IPS-18c (cell line): Measurements from ENCODE around the gene SMTN.

ENCODE experiments used
- H3K4me3 ChIP-seq: 2 replicates; pipeline ENCODE4 v1.7.0; 2013; ENCODE audit warnings: low read depth, mild to moderate bottlenecking, low read length, moderate library complexity; ENCODE audit not compliant: insufficient read depth
- H3K9me3 ChIP-seq: one replicate; pipeline ENCODE4 v1.6.1; 2013; ENCODE audit warnings: mild to moderate bottlenecking, low read length, moderate library complexity; ENCODE audit not compliant: control insufficient read depth, insufficient read depth

Gene SMTN

DNA sequence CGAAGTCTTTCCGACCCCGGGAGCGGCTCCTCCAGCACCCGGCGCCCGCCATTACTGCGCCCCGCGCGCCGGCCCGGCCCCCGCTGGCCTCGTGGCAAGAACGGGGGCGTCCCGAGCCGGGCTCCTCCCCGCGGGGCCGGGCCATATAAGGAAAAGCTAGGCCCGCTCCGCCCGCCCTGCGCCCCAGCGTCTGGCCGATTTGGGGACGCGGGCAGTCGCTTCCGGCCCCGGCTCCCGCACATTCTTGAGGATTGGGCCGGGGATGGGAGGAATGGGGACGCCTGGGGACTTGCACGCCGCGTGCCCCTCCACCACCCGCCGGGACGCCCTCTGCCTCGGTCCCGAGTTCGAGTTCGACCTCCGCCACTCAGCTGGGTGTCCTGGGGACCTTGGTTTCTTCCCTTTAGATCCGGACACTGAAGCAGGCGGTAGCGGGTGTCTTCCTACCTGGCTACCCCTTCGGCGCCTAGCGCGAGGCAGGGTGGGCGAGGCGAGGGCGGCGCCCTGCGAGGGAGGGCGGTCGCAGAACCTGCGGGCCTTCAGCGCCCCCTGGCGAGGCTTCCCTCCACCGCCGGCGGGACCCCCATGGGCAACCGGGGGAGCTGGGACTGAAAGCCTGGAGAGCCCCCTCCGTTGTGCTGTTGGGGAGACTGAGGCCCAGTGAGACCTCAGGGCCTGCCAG, 3.8 kb downstream of the SMTN start:
- peaks cover 2% of the 10 kb centered on the region for H3K9me3 ChIP-seq
- H3K4me3 ChIP-seq = peak overlapping the region; percentile 61

DNA sequence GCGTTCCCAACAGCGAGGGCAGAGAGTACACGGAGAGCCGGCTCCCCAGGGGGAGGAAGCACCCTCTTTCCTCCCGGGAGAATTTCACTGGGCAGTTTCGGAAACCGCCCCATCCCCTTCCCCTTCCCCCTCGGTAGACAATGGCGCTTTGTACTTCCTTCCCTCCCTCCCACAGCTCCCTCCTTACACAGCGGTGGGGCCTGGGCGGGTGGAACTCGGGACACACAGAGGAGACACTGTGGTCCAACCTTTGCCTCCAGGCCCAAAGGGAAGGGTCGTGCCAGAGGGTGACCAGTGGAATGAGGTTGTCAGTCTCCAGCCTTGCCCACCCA, 4.3 kb downstream of the SMTN start:
- Histone ChIP-seq H3K9me3 (peaks cover 2% of the 10 kb centered on the region), H3K4me3 (peak overlapping the region; percentile 61; the same call in 1 of the 2 replicates)

DNA sequence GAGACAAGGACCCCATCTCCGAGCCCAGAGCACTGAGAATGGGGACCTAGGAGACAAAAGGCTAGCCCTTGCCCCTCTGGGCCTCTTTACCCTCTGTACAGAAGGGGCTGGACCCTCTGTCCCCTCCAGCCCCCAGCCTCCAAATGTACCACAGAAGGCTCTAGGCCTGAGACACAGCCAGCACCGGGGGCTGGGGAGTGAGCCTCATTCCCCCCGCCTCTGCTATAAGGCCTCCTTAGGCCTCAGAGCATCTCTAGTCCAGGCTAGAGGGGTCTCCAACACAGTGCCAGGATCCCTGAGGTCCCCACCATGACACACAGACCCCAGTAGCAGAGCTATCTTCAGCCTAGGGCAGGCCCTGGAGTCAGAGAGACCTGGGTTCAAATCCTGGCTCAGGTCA, 4.8 kb downstream of the SMTN start:
- Histone ChIP-seq H3K4me3 (no peak overlapping the region; the same call in 1 of the 2 replicates), H3K9me3 (peaks cover 2% of the 10 kb centered on the region)

DNA sequence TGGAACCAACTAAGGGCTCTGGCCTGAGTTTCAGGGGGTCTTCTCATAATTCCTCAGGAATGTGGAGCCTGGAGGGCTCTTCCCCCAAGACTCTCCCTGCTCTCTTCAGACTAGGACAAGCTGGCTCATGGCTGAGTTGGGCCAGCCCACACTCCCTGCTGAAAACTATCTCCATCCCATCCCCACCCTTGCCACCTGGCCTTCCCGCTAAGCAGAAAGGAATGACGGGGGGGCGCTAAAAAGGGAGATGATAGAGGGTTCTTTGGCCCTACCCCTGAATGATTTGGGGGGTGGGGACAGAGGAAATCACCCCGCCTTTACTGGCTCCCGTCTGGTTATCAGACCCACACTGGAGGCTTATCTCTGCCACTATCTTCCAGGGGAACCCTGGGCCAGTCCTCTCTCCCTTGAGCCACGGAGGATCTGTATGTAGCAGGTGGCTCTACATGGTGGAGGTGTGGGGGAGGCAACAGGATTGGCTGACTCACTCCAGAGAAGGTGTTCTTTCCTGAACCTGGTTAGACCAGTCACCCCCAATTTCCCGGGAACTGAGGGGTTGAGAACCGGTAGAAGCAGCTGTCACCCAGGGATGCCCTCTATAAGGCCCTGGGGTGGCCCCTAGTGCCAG, 5.7 kb downstream of the SMTN start:
- no peak overlapping the region for H3K4me3 ChIP-seq

DNA sequence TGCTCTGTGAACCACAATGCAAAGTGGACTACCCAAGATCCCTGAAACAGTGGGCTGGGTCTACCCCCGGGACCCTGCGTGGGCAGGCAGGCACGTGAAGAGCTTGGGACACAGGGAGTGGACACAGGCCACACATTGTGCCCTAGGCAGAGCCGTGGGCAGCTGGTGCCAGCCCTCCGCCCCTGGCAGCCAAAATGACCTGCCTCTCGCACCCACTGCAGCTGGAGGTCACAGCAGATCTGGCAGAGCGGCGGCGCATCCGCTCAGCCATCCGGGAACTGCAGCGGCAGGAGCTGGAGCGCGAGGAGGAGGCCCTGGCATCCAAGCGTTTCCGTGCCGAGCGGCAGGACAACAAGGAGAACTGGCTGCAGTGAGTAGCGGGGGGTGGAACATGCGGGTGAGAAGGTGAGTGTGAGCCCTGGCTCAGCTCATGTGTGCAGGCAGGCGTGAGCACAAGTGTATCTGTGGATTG, 6.7 kb downstream of the SMTN start:
- peaks cover 2% of the 10 kb centered on the region for H3K9me3 ChIP-seq

More for the DNA sequence above, 5.7 kb downstream of the SMTN start:
- peaks cover 2% of the 10 kb centered on the region for H3K9me3 ChIP-seq

DNA sequence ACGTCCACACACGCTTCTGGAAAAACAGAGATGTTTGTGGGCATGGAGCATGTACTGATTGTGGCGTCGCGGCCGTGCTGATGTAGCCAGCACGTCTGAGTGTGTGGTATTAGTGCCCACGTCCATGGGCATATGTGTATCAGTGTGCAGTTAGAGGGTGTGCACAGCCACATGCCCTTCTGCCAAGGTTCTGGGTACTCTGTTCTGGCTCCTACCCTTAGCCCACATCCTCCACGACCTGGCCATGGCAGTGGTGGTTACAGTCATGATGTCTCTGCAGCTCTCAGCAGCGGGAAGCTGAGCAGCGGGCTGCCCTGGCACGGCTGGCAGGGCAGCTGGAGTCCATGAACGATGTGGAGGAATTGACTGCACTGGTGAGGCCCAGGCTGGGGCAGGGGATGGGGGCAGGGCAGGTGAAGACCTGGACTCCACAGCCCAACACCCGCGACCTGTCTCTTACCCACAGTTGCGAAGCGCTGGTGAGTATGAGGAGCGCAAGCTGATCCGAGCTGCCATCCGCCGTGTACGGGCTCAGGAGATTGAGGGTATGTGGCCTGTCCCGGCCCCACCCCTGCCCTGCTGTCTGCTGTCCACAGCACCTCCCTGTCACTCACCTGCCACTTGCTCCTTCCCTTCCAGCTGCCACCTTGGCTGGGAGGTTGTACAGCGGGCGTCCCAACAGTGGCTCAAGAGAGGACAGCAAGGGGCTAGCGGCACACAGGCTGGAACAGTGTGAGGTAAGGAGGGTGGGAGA, 7.3 kb downstream of the SMTN start:
- no peak overlapping the region for H3K4me3 ChIP-seq
- peaks cover 2% of the 10 kb centered on the region for H3K9me3 ChIP-seq

More for the DNA sequence above, 6.7 kb downstream of the SMTN start:
- no peak overlapping the region for H3K4me3 ChIP-seq

DNA sequence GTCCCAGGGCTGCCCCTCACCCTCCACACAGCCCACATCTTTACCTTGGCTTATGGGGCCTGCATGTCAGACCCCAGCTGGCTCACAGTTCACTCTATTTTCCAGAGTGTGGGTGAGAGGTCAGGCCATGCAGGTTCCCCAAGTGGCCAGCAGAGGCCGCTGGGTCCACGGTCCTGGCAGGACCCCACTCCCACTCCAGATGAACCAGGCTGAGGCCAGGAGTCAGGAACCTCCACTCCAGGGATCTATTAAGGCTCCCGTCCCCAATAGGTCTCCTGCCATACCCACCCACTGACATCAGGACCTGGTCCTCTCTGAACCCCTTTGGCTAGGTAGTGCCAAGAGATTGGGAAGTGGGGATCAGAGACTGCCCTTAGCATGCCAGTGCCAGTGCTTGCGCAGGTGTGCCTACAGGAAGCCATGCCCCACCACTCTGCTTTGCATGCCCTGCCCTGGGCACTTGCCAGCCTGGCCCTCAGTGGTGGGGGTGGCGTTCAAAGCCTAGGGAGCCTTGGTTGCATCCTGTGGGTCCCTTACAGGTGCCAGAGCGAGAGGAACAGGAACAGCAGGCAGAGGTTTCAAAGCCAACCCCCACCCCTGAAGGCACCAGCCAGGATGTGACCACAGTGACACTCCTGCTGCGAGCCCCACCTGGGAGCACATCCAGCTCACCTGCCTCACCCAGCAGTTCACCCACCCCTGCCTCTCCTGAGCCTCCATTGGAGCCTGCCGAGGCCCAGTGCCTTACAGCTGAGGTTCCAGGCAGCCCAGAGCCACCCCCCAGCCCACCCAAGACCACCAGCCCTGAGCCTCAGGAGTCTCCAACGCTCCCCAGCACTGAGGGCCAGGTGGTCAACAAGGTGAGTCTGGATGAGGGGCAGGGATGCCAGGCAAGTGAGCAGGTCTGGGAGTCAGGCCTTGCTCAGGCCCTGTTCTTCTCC, 8.3 kb downstream of the SMTN start:
- Histone ChIP-seq H3K9me3 (peaks cover 2% of the 10 kb centered on the region), H3K4me3 (no peak overlapping the region)

DNA sequence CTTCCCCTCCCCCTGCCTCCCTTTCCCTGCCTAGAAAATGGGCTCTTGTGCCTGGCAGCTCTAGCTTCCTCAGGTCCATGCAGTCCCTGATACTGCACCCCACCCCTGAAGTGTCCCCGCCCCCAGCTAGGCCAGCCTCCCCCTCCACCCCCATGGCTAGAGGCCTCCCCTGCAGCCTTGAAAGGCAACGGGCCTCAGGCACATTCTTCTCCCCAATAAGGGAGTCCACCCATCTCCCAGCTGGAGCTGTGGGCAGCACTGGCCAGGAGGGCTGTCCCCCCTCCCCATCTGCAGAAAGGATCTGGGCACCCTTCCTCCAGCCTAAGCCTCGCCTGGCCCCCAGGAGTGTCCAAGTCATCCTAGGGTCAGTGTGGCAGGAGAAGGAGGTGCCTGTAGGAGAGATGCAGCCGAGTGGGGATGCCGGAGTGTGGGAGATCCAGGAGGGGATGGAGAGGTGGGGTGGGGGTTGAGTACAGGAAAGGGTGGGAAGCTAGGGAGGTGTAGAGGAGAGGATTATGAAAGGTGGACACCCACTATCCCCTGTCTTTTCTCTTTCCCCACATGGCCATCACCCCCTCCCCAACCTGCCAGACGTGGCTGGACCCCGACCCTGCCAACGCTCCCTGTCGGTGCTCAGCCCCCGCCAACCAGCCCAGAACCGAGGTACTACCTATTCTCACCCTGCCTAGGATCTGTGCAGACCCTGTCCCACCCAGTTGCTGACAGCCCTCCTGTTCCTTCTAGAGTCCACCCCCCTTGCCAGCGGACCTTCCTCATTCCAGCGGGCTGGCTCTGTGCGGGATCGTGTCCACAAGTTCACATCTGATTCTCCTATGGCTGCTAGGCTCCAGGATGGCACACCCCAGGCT, 9.3 kb downstream of the SMTN start:
- Histone ChIP-seq H3K4me3 (no peak overlapping the region), H3K9me3 (no peaks in the 10 kb centered on the region)

DNA sequence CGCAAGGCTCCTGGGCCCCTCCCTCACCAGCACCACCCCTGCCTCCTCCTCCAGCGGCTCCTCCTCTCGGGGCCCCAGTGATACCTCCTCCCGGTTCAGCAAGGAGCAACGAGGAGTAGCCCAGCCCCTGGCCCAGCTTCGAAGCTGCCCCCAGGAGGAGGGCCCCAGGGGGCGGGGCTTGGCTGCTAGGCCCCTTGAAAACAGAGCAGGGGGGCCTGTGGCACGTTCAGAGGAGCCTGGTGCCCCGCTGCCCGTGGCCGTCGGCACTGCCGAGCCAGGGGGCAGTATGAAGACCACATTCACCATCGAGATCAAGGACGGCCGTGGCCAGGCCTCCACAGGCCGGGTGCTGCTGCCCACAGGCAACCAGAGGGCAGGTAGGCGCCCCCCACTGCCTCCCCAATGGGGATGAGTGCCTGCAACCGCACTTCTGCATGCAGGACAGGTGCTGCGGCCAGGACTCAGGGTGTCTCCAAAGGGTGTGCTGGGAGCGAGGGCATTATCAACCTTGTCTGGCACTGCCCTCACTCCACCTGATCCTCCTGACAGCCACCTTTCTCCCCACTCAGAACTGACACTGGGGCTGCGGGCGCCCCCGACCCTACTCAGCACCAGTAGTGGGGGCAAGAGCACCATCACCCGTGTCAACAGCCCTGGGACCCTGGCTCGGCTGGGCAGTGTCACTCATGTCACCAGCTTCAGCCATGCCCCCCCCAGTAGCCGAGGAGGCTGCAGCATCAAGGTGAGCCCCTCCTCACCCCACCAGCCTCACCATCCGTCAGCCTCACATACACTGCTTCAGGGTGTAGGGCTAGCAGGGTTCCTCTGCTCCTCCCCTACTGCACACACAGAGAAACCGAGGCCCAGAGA, 10.2 kb downstream of the SMTN start:
- H3K4me3 ChIP-seq = no peak overlapping the region

DNA sequence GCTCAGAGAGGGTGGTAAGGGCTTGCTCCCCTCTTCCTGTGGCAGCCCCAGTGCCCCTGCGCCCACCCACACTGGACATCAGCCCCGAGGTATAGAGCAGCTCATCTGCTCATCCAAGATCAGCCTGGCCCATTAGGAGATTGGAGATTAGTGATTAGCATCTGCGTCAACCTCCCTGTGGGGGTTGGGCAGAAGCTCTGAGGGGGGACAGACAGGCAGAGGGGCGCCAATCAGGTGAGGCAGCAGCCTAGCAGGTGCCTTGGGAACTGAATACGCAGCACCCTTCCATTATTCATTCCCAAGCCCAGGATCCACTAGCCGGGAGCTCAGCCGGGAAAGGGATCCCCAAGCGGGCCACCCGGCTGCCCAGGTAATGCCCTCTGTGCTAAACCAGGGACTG, 11.0 kb downstream of the SMTN start:
- no peaks in the 10 kb centered on the region for H3K9me3 ChIP-seq
- no peak overlapping the region for H3K4me3 ChIP-seq

More for the DNA sequence above, 10.2 kb downstream of the SMTN start:
- no peaks in the 10 kb centered on the region for H3K9me3 ChIP-seq

DNA sequence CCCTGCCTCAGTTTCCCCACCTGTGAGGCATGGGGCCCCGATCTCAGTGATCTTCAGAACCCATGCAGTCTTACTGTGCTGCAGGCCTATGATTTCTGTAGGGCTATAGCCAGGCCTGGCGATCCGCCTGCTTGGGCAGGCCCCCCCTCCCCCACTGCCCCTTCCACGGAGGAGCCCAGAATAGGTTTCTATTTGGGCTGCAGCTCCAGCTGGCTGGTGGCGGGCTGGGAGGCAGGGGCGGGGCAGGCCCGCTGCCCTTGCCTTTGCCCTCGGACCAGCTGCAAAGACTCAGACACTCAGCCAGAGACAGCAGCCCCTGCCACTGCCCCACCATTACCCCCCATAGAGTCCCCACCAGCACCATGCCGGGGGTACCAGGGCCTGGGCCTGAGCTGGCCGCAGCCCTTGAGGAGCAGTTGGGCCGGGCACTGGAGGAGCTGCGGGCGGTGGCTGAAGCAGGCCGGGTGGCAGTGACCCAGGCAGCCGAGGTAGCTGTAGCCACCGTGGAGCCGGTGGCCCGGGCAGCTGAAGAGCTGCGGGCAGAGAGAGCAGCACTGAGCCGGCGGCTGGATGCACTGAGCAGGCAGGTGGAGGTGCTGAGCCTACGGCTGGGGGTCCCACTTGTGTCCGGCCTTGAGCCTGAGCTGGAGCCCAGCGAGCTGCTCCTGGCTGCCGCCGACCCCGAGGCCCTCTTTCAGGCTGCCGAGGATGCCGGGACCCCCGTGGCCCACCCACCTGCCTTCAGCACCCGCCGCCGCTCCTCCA, 12.2 kb downstream of the SMTN start:
- Histone ChIP-seq H3K9me3 (no peaks in the 10 kb centered on the region), H3K4me3 (no peak overlapping the region)

DNA sequence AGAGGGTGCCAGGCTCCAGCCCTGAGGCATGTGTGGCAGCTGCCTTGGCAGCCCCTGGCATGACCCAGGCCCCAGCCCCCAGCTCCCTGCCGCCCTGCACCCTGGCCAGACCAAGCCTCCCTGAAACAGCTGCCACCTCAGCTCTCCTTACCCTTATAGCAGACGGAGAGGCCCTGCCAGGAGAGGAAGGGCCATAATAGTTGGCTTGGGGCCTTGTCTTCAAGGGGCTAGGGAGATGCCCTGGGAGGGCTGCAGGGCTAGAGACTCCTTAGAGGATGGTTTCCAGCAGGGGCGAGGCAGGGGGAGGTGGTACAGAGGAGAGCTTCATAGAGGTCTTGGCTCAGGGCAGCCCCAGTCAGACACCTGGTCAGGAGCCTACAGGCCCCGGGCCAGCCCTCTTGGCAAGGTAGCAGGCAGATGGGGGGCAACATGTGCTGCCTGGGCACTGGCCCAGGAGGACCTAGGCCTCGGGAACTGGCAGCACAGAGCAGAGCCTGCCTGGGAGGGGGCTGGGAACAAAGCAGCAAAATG, 13.0 kb downstream of the SMTN start:
- H3K4me3 ChIP-seq = no peak overlapping the region
- H3K9me3 ChIP-seq = no peaks in the 10 kb centered on the region

DNA sequence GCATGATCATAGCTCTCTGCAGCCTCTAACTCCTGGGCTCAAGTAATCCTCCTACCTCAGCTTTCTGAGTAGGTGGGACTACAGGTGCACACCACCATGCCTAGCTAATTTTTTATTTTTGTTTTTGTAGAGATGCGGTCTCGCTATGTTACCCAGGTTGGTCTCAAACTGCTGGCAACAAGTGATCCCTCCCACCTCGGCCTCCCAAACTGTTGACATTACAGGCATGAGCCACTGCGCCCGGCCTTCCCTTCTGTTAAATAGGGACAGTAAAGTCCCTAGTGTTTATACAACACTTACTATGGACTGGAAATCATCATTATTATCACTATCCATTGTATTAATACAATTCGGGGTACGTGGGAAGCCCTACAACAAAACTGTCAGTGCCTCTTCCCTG, 13.6 kb downstream of the SMTN start:
- no peaks in the 10 kb centered on the region for H3K9me3 ChIP-seq
- no peak overlapping the region for H3K4me3 ChIP-seq

DNA sequence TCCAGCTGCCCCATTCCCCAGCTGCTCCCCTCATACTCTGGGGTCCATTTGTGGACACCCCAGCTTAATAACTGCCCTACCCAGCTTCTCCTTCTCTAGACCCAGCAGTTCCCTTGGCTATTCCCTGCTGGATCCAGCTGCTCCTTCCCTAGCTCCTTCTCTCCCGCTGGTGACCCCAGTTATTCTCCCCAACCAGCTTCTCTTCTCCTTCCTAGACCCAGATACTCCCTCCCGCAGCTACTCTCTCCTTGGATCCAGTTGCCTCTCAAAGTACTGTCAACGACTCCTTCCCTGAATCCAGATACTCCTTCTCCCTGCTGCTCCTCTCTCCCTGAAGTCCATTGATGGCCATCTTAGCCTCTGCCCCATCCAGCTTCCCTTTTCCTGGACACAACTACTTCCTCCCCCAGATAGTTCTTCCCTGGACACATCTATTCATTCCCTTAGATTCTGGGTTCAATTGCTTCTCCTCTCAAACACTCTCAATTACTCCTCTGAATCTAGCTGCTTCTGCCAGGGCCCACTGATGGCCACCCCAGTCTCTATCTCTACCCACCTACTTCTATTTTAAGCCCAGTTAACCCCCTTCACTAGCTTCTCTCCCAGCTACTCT, 14.6 kb downstream of the SMTN start:
- Histone ChIP-seq H3K9me3 (no peaks in the 10 kb centered on the region), H3K4me3 (no peak overlapping the region)
